Renal pelvis (tissue), 4 donors: Measurements from ENCODE around the gene SERPINC1. TPM values are rescaled to one million over a fixed set of nuclear protein-coding genes. Genes with fewer than 3 reads are reported as not detected.
"Not testable (repeated sequence)": the region's sequence is repeated elsewhere in the genome, so short reads cannot be mapped to it uniquely, and the experiment has no call there.

Source experiments
- DNase-seq: peaks from one replicate; pipeline ENCODE4 v3.0.0-alpha.2; 2013
- polyA plus RNA-seq, 3 donors: library from polyadenylated mRNA; unstranded; fragments of 120-200 nt; gene quantifications; one replicate each; pipeline ENCODE4 v1.2.1, GENCODE V29; 2013; ENCODE audit not compliant: insufficient read length in 3 of 3

Gene SERPINC1
- polyA plus RNA-seq, 3 donors, result 0.75 to 0.84 TPM; not detected in 1

- no peak for DNase-seq
Observed at GRCh38 chr1:173863224-173864161, 53.6 kb downstream of the SERPINC1 start.

GRCh38 chr1:173862769-173863223 lies 54.3 kb downstream of the SERPINC1 start:
- DNase-seq, result no peak

GRCh38 chr1:173862146-173862768 lies 54.9 kb downstream of the SERPINC1 start:
- DNase-seq, result not testable (repeated sequence)

GRCh38 chr1:173861731-173862145 lies 55.4 kb downstream of the SERPINC1 start:
- no peak for DNase-seq

GRCh38 chr1:173860065-173860464 lies 57.1 kb downstream of the SERPINC1 start:
- DNase-seq, result no peak

GRCh38 chr1:173859547-173859946 lies 57.6 kb downstream of the SERPINC1 start:
- DNase-seq, result not testable (repeated sequence)

GRCh38 chr1:173857363-173857917 lies 59.7 kb downstream of the SERPINC1 start:
- DNase-seq, result no peak

- DNase-seq, result no peak
Observed at GRCh38 chr1:173856903-173857302, 60.2 kb downstream of the SERPINC1 start.

- DNase-seq, result no peak
Observed at GRCh38 chr1:173856014-173856413, 61.1 kb downstream of the SERPINC1 start.

Other genes with a start within 250 kb of the SERPINC1 start
- 1 to 10 TPM; 4.2 to 5.8 (median 4.4) TPM for gene ANKRD45, start 247.5 kb downstream of the SERPINC1 start, polyA plus RNA-seq
- gene KLHL20, start 202.3 kb downstream of the SERPINC1 start, polyA plus RNA-seq, result 10 to 100 TPM; 20.4 to 21.5 (median 21.3) TPM
- gene DARS2, start 92.7 kb downstream of the SERPINC1 start, polyA plus RNA-seq, result 10 to 100 TPM; 23.5 to 27.4 (median 27.2) TPM
- 10 to 100 TPM in 2 of 3 donors, 1 to 10 TPM in 1; 9.9 to 12.6 (median 11.3) TPM for gene CENPL, start 92.4 kb downstream of the SERPINC1 start, polyA plus RNA-seq
- gene GAS5, start 49.3 kb downstream of the SERPINC1 start, polyA plus RNA-seq, result 100 to 1,000 TPM; 514 to 715 (median 568) TPM
- gene ZBTB37, start 48.9 kb downstream of the SERPINC1 start, polyA plus RNA-seq, result 10 to 100 TPM in 2 of 3 donors, 1 to 10 TPM in 1; 6.2 to 13.7 (median 13.2) TPM
- gene RC3H1, start 105.0 kb upstream of the SERPINC1 start, polyA plus RNA-seq, result 10 to 100 TPM; 10.8 to 15.3 (median 13.5) TPM
- 10 to 100 TPM; 23.9 to 38.1 (median 27.8) TPM for gene RABGAP1L, start 242.2 kb upstream of the SERPINC1 start, polyA plus RNA-seq